IPS-NIHi11 (cell line): ENCODE results near the gene OGN.

Experiments used
- DNase-seq: peaks from one replicate; pipeline ENCODE4 v3.0.0; 2012; ENCODE audit warnings: mixed read lengths, low spot score

OGN gene

DNA sequence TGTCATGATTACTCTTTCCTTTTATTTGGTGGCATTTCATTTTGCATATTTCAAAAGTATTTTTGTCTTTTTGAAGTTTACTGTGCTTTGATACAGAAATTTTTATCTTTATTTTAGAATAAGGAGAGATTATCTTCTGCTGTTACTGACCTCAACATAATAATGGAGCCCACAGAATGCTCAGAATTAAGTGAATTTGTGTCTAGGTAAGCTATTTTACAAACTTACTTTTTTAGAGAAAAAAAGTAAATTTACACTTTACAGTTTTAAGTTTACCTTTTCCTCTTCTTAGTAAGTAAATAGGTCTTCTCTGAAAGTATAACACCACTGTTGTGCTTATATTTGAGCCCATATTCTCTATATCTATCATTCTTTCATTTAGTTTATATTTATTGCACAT, 58.8 kb downstream of the OGN start:
- no peak for DNase-seq

DNA sequence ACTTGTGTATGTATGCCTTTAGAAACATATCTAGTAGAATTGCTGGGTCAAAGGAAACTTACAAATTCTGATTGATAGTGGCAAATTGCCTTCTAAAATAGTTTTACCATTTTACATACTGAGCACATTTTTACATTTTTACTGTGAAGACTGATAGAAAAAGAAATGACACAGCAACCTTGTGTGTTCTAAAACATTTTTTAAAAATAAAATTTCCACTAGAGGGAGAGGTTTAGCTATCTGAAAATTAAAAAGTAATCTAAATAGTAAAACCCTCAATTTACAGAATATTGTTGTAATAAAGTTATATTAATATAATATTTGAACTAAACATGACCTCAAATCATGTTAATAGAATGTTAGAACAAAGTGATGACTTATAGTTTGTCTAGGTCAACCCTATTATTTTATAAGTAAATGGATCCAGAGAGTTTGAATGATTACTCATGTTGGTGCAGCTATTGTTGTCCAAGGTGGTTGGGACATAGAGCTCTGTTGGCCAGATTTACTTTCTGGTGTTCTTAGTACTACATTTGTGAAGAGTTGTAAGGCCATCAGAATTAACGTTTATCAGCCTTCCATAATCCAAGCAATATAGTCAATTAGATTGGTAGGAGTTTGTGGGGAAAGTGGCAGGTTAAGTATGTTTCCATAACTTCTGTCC, 61.4 kb downstream of the OGN start:
- DNase-seq: no peak

DNA sequence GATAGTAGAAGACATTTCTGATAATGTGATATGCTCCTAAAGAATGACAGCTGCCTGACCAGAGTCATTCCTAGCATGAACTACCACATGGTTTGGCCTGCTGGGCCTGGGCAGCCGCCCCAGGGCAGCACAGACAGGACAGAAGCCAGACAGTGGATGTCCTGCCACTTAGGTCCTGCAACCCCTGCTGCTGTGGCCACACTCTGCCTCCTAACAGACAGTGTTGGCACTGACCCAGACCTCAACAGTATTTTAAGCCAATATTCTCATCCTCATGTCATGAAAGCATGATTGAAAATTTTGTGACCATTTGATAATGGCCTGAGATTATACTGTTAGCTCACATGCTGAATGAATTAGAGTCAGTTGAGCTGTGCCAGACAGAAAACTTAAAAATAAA, 62.8 kb downstream of the OGN start:
- DNase-seq: no peak

DNA sequence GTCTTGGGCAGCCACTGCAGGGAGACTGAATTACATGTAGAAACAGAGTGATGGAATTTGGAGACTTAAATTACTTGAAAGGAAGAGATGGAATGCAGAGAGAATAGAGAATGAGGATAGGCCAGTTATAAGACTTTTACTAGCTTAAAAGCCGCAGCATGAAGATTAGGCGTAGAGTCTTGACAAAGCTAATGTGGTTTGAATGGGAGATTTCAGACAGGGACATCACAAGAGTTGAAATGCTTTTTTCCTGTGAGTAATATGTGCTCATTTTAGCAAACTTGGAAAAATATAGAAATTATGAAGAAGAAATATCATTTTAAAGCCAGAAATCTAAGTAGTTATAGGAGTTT, 71.1 kb downstream of the OGN start:
- DNase-seq: no peak
